Stomach (tissue), 4 donors: Measurements from ENCODE around the gene MAGEF1.

Experiments used
- CTCF ChIP-seq, 7 experiments: fragments of 450-650 bp in 4 of 7; fragments of 200-600 bp in 3 of 7; sonication (generic) in 3 of 7; IDR thresholded peaks; one replicate each; pipeline ENCODE4 v1.5.1; 2016 to 2019; ENCODE audit warnings: antibody characterized with exemption in 7 of 7, control low read depth in 2 of 7, mild to moderate bottlenecking in 1 of 7
- EP300 ChIP-seq: sonication (generic); formaldehyde crosslinking; IDR thresholded peaks from one replicate; pipeline ENCODE4 v1.6.1; 2017; ENCODE audit warnings: antibody characterized with exemption
- POLR2A ChIP-seq, 4 donors: fragments of 450-650 bp; IDR thresholded peaks; one replicate each; pipeline ENCODE4 v1.6.1; 2016; ENCODE audit warnings: antibody characterized with exemption in 4 of 4, control low read depth in 2 of 4, mild to moderate bottlenecking in 1 of 4, moderate library complexity in 1 of 4
- POLR2AphosphoS5 ChIP-seq, 3 donors: sonication (generic); formaldehyde crosslinking; IDR thresholded peaks; one replicate each; pipeline ENCODE4 v1.6.1; 2016; ENCODE audit warnings: antibody characterized with exemption in 3 of 3

- TF ChIP-seq POLR2A (IDR thresholded peaks at IDR 0.05) (no peak), POLR2AphosphoS5 (IDR thresholded peaks at IDR 0.05) (no peak), CTCF (IDR thresholded peaks at IDR 0.05) (no peak), EP300 (no peak)
These were observed 27.8 kb downstream of the MAGEF1 start for GRCh38 chr3:184683900-184684560.
